ENCODE data around the gene CHPF2.

The CHPF2 gene

GRCh38 chr7:151245360-151246101 lies 13.2 kb downstream of the CHPF2 start:
- Histone ChIP-seq H3K4me1 (peaks cover 13% of the 10 kb centered on the region), H3K4me3 (ENCODE audit: low read depth, low read length) (peak overlapping the region; percentile 31), H3K27me3 (peaks cover 4% of the 10 kb centered on the region), H3K9me3 (no peaks in the 10 kb centered on the region), H3K36me3 (peaks cover 3% of the 10 kb centered on the region; the same call in 1 of the 2 replicates)
- TF ChIP-seq CTCF (IDR thresholded peaks at IDR 0.05; ENCODE audit: low read depth, low read length), result peak; percentile 41; the same call in 1 of the 2 replicates
- DNase-seq, result peak; percentile 74

GRCh38 chr7:151246102-151246850 lies 14.0 kb downstream of the CHPF2 start:
- DNase-seq, result no peak

GRCh38 chr7:151246851-151247580 lies 14.7 kb downstream of the CHPF2 start:
- H3K27me3 ChIP-seq, result peaks cover 4% of the 10 kb centered on the region
- no peak for TF ChIP-seq CTCF (IDR thresholded peaks at IDR 0.05; ENCODE audit: low read depth, low read length)
- peaks cover 15% of the 10 kb centered on the region for H3K4me1 ChIP-seq
- no peaks in the 10 kb centered on the region for H3K9me3 ChIP-seq
- H3K36me3 ChIP-seq, result no peaks in the 10 kb centered on the region
- no peak overlapping the region for H3K4me3 ChIP-seq (ENCODE audit: low read depth, low read length)
- DNase-seq, result no peak

More at GRCh38 chr7:151246102-151246850, 14.0 kb downstream of the CHPF2 start:
- TF ChIP-seq CTCF (IDR thresholded peaks at IDR 0.05; ENCODE audit: low read depth, low read length), result no peak
- H3K9me3 ChIP-seq, result no peaks in the 10 kb centered on the region
- H3K36me3 ChIP-seq, result no peaks in the 10 kb centered on the region; the same call in 1 of the 2 replicates
- peaks cover 4% of the 10 kb centered on the region for H3K27me3 ChIP-seq
- H3K4me1 ChIP-seq, result peaks cover 13% of the 10 kb centered on the region
- H3K4me3 ChIP-seq (ENCODE audit: low read depth, low read length), result no peak overlapping the region

GRCh38 chr7:151247611-151248345 lies 15.5 kb downstream of the CHPF2 start:
- H3K27me3 ChIP-seq, result peaks cover 4% of the 10 kb centered on the region
- no peak for DNase-seq
- peak overlapping the region; percentile 63 for H3K4me3 ChIP-seq (ENCODE audit: low read depth, low read length)
- no peak for TF ChIP-seq CTCF (IDR thresholded peaks at IDR 0.05; ENCODE audit: low read depth, low read length)
- H3K9me3 ChIP-seq, result no peaks in the 10 kb centered on the region
- no peaks in the 10 kb centered on the region for H3K36me3 ChIP-seq
- peaks cover 20% of the 10 kb centered on the region for H3K4me1 ChIP-seq

- no peak for TF ChIP-seq CTCF (IDR thresholded peaks at IDR 0.05; ENCODE audit: low read depth, low read length)
- peak; percentile 69 for DNase-seq
- H3K4me1 ChIP-seq, result peaks cover 20% of the 10 kb centered on the region
- peaks cover 4% of the 10 kb centered on the region for H3K27me3 ChIP-seq
- no peaks in the 10 kb centered on the region for H3K9me3 ChIP-seq
- H3K4me3 ChIP-seq (ENCODE audit: low read depth, low read length), result peak within 1 kb of the TSS; percentile 63
- H3K36me3 ChIP-seq, result no peaks in the 10 kb centered on the region
These were observed 16.2 kb downstream of the CHPF2 start, which contains the start of gene SMARCD3 for GRCh38 chr7:151248346-151249033. TSS of gene SMARCD3 (minus strand) at chr7:151248694. CDS start at chr7:151248562, 132 bp downstream.
